Daoy (cell line): ENCODE data around the gene CLPSL2. TPM values are rescaled to one million over a fixed set of nuclear protein-coding genes. Genes with fewer than 3 reads are reported as not detected.
A peak's percentile ranks its signal among the peaks of the same experiment; 100 is the strongest.

Source experiments
- DNase-seq: peaks from one replicate; pipeline ENCODE4 v3.0.0-alpha.2; 2015; ENCODE audit warnings: low read depth
- total RNA-seq: library from RNA; depleted of rRNA; stranded (reverse); fragments of >200 nt; shearing (Covaris generic); gene quantifications from 2 replicates; pipeline ENCODE4 v1.2.3, GENCODE V29; 2014

The CLPSL2 gene
- total RNA-seq, 1 experiment from 2014 or later: not detected

- DNase-seq: no peak
Observed at GRCh38 chr6:35787266-35788218, 11.1 kb downstream of the CLPSL2 start.

DNA sequence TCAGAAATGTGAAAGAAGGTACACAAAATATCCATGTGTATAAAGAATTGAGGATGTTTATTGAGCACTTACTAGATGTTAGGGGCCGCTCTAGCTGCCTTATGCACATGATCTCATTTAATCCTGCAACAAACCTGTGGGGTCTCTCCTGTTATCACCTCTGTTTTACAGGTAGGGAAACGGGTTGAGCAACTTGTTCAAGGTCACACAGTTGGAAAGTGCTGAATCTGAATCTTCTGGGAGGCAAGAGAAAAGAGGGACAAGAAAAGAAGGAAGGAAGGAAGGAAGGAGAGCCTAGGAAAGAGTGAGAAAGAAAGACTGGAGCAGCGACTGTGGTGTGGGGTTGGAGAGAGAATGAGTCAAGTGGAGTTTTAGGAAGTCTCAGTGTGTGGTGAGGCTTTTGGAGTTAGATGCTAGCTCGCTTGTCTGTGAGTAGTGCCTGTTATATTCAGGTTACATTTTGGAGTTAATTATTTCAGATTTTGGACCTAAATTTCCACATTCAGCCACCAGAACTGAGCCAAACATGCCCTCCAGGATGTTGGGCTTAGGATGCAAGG lies 12.1 kb downstream of the CLPSL2 start:
- DNase-seq: no peak

- no peak for DNase-seq
Observed at GRCh38 chr6:35790683-35791082, 14.3 kb downstream of the CLPSL2 start.

DNA sequence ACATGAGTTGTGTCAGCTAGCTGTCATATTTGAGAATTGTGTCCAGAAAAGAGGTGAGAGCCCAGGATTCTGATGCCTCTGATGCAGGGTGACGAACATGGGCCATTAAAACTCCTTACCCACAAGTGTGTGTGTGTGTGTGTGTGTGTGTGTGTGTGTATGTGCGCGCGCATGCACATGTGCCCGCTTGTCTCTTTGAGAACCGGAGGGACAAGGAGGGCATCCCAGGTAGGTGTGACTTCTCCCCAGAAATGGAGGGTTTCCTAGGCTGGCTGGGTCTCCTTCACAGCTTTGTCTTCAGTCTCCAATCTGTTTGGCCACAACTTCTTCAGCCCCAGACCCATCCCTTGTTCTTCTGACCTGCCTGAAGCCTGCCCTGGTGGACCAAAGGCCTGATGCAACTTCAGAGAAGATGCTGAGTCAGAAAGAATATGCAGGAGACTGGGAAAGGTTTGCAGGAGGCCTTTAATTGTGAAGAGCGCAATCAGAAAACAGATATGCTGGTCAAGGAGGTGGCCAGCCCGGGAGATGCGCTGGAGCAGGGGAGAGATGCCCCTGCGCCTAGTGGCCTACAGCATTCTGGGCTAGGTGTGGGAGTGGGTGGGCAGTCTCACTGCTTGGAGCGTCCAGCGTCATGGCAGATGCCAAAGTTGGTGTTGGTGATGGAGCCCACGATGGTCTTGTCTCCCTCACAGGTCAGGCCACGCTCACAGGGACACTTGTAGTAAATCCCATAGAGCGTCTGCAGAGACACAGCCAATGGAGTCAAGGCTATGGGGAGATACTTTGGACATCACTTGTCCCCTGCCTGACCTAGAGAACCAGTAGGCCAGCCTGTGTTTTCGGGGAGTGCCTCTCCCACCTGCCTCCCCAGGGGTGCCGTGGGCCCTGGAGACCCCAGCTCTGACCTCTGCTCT lies 18.4 kb downstream of the CLPSL2 start:
- no peak for DNase-seq

DNA sequence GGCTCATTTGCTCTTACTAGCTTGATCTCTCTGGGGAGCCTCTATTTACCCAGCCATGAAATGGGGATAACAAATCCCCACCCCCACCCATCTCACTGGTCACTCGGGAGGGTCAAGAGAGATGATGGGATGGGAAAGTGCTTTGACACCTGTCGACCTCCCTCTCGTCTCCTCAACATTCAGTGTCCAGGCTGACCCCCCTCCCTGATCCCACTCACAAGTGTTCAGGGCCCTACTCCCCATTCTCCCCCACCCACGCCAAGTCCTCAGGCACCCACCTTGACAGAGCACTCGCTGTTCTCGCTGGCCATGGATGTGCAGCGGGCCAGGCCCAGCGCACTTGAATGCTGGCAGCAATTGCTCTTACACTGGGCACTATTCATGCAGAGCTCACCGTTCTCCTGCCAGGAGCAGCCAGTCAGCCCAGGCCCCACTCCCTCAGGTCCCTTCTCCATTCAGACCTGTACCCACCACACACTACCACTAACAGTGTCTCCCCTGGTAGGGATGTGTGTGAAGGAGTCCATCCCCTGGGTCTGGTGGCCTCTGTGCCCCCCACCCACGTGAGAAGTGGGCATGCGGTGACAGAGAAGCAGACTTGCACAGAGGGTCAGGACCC lies 19.2 kb downstream of the CLPSL2 start:
- no peak for DNase-seq

DNA sequence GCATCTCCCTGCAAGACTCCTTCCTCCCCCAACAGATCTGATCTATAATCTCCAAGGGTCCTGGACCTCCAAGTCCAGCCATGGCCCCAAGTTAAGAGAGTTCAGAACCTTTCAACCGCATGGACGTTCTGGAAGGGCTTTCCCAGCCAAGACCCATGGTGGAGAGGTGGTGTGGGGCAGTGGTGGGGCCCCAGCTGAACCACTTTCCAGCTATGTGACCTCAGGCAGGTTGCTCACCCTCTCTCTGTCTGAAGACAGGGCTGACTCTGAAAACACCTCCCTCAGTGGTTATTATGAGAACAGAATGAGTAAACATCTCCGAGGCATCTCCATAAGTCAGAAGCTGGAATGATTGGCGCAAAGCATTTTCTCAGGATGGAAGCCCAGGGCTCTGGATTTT lies 19.8 kb downstream of the CLPSL2 start:
- no peak for DNase-seq

DNA sequence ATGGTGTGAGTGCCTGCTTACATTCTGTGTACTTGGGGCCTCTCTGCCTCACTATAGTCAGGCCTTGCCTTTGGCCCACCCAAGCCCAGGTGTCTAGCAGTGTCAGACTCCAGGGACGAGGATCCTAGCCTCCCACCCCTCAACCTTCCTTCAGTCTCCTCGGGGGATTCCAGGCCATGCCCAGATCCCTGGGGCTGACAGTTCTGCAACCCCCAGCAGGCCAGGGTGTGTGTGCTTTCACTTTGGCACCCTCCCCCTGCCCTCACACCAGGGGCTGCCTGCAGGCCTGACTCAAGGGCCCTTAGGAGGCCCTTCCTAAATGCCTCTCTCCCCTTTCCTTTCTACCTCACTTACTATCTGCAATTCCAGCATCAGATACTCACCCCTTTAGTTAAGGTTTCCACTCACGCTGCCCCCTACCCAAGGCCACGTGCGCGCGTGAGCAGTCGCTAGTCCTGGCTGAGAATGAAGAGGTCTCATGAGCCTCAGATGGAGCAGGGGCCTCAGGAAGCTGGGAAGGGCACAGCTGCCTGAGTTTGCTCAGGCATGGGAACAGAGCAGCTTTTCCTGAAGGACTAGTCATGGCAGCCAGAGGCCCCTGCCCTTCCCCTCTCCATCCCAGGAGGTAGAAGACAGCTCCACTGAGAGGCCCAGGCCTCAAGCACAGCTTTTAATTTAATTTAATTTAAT lies 21.6 kb downstream of the CLPSL2 start:
- no peak for DNase-seq

DNA sequence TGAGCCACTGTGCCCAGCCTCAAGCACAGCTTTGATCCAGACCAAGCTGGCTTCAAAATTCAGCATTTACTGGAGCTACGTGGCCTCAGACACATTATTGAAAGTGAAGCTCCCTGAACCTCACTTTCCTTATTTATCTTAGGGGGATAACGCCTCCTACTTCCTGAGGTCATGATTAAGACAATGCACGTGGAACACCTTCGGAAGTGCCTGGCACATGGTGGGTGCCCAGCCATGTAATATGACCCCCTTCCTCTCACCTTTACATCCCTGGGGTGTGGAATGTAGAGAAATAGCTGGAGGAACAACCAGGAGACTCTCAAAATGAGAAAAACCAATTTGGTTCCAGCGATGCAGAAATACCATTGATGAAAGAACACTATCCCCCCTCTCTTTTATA lies 22.3 kb downstream of the CLPSL2 start:
- no peak for DNase-seq

GRCh38 chr6:35801148-35801547 lies 24.8 kb downstream of the CLPSL2 start:
- DNase-seq: no peak

DNA sequence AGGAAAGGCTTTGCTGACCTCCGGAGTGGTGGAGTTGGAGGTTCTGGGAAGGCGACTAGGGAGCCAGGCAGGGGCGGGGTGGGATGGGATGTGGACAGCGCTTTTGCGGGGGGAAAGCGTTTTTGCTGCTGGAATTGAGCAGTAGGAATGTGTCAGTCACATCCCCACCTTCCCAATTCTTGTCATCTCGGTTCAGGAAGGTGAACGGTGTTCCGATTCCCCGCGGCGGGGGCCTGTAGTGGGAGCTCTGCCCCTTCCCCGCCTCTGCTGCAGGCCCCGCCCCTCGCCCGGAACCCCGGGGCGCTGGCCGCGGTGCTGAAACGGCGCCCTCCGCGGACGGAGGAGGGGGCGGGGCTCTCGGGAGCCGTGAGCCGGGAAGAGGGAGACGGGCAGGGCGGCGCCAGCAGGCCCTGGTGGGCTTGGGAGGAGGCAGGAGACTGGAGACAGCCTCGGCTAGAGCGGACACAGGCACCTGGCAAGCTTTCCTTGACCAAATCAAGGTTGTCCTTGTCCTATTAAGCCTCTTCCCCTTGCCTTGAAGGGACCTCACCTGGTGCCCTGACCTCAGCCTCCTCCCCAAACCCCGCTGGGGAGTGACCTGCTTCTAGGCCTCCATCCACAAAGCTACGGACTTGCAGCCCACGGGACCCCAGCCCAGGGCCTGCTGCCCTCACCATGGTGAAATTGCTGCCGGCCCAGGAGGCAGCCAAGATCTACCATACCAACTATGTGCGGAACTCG lies 28.8 kb downstream of the CLPSL2 start, which contains the start of gene LHFPL5:
Gene LHFPL5, plus strand, starts transcription at position 357 of the 741 bp plus-strand sequence. Its CDS starts 319 bp downstream, at position 676.
- peak; percentile 67 for DNase-seq

- peak; percentile 37 for DNase-seq
Observed at GRCh38 chr6:35808688-35809087, 32.3 kb downstream of the CLPSL2 start.

GRCh38 chr6:35809809-35810208 lies 33.4 kb downstream of the CLPSL2 start:
- no peak for DNase-seq

DNA sequence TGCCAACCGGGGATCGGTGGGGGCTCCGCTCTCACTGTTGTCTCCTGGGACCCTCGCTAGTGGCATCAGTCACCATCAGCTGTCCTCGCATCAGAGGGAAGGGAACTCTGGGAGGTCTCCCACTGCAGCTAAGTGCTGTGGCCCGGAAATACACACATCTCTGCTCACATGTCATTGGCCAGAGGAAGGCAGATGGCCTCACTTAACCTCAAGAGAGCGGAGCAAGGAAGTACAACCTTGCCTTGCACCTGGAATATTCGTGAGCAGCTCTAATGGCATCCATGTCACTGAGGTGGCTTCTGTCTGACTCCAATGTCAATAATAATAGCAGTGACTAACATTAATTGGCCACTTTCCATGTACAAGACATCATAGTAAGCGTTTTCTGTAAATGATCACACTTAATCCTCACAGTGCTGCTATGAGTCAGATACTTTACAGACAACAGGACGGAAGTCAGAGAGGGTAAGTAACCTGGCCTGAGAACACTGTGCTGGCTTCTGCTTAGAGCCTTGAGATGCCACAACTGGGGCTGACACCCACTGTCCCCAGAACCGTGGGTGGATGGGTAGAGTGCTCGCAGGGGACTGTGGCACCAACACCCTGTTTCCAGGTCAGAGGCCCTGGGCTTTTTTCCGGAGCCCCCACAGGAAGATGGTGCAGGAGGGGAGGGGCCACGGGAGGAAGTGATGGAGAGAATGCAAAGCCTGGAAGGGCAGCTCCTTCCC lies 34.7 kb downstream of the CLPSL2 start:
- DNase-seq: peak; percentile 62

DNA sequence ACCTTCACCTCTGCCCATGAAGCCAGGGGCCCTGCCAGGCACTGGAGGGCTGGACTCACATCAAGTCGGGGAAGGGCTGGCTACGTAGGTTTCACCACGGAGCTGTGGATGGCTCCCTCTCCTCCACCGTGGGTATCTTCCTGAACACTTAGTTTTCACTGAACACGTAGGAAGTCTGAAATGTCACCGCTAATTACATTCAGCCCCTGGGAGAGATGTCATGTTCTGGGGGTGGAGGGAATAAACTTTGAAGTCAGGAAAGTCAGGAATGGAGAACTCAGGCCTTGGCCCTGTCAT lies 35.2 kb downstream of the CLPSL2 start:
- no peak for DNase-seq

DNA sequence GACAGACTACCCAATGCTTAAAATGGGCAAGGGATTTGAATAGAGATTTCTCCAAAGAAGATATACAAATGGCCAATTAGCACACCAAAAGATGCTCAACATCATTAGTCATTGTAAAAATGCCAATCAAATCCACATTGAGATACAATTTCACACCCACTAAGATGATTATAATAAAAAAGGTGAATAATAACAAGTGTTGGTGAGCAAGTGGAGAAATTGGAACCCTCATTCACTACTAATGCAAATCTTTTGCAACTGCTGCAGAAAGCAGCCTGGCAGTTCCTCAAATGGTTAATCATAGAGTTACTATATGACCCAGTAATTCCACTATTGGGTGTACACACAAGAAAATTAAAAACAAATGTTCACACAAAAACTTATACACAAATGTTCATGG lies 41.1 kb downstream of the CLPSL2 start:
- DNase-seq: no peak

DNA sequence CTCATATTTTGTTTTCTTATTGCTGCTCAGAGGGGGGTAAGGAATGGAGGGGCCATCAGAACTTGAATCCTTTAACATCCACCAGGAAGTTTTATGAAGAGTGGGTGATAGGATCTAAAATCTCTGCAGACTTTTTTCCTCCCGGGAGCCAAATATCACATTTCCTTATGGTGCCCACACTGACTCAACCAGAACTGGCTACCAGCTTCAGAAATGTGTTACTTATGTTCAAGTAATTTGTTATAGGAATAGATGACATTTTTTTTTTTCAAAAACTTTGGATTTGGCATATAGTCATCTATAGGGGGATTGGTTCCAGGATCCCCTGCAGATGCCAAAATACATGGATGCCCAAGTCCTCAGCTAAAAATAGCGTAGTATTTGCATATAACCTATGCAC lies 47.2 kb downstream of the CLPSL2 start:
- no peak for DNase-seq

- no peak for DNase-seq
Observed at GRCh38 chr6:35824552-35825192, 48.3 kb downstream of the CLPSL2 start.
